ENCODE results near the gene TXNL1.

DNA sequence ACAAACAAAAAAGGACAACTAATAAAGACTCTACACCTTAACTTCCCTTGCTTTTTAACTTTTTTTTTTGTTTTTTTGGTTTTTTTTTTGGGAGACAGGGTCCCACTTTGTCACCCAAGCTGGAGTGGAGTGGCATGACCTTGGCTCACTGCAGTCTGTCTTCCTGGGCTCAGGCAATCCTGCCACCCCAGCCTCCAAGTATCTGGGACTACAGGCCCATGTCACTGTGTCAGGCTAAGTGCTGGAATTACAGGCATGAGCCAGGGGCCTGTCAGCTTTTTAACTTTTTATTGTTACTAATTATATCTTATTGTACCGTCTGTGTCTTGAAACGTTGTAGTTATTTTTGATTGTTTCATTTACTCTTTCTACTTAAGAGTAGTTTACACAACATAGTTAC, 38.2 kb upstream of the TXNL1 start:
- TF ChIP-seq, protein P1, sequence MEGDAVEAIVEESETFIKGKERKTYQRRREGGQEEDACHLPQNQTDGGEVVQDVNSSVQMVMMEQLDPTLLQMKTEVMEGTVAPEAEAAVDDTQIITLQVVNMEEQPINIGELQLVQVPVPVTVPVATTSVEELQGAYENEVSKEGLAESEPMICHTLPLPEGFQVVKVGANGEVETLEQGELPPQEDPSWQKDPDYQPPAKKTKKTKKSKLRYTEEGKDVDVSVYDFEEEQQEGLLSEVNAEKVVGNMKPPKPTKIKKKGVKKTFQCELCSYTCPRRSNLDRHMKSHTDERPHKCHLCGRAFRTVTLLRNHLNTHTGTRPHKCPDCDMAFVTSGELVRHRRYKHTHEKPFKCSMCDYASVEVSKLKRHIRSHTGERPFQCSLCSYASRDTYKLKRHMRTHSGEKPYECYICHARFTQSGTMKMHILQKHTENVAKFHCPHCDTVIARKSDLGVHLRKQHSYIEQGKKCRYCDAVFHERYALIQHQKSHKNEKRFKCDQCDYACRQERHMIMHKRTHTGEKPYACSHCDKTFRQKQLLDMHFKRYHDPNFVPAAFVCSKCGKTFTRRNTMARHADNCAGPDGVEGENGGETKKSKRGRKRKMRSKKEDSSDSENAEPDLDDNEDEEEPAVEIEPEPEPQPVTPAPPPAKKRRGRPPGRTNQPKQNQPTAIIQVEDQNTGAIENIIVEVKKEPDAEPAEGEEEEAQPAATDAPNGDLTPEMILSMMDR (IDR thresholded peaks at IDR 0.05; ENCODE audit: insufficient read depth, low read depth, low read length), result no peak
- TF ChIP-seq EZH2 (IDR thresholded peaks at IDR 0.05; ENCODE audit: insufficient read depth, low read length), result no peak

All from astrocyte (in vitro differentiated cells and primary cell).